HepG2 (cell line): ENCODE data around the gene TMEM131. TPM values are rescaled to one million over a fixed set of nuclear protein-coding genes. Genes with fewer than 3 reads are reported as not detected.

Experiments
- ADNP ChIP-seq: sonication (generic); formaldehyde crosslinking; IDR thresholded peaks from 2 replicates; pipeline ENCODE4 v1.4.0; 2020; ENCODE audit warnings: missing genetic modification reagents
- ATF1 ChIP-seq: IDR thresholded peaks from 2 replicates; pipeline ENCODE4 v1.6.1; 2016; ENCODE audit warnings: mild to moderate bottlenecking, control low read depth
- CREB3 ChIP-seq: sonication (generic); formaldehyde crosslinking; IDR thresholded peaks from 2 replicates; pipeline ENCODE4 v1.5.0; 2020; ENCODE audit warnings: missing genetic modification reagents
- ETV6 ChIP-seq: sonication (generic); formaldehyde crosslinking; conservative IDR thresholded peaks from 2 replicates; pipeline ENCODE4 v1.4.0; 2020; ENCODE audit warnings: missing genetic modification reagents
- ISL2 ChIP-seq: sonication (generic); formaldehyde crosslinking; IDR thresholded peaks from 2 replicates; pipeline ENCODE4 v1.5.0; 2020; ENCODE audit warnings: missing genetic modification reagents
- JUNB ChIP-seq: sonication (generic); formaldehyde crosslinking; IDR thresholded peaks from 2 replicates; pipeline ENCODE4 v1.8.0; 2022; ENCODE audit warnings: missing genetic modification reagents, mild to moderate bottlenecking, borderline replicate concordance
- NBN ChIP-seq: fragments of 450-650 bp; conservative IDR thresholded peaks from 2 replicates; pipeline ENCODE4 v1.6.1; 2017
- SCMH1 ChIP-seq: sonication (generic); formaldehyde crosslinking; IDR thresholded peaks from 2 replicates; pipeline ENCODE4 v1.9.0; 2021; ENCODE audit warnings: missing genetic modification reagents, mild to moderate bottlenecking, borderline replicate concordance
- SIN3A ChIP-seq: IDR thresholded peaks from 2 replicates; pipeline ENCODE4 v1.6.1; 2011; ENCODE audit warnings: low read depth, mild to moderate bottlenecking, control low read depth, low read length, borderline replicate concordance
- YEATS2 ChIP-seq: sonication (generic); formaldehyde crosslinking; IDR thresholded peaks from 2 replicates; pipeline ENCODE4 v1.4.0; 2020; ENCODE audit warnings: missing genetic modification reagents, borderline replicate concordance
- ZBTB21 ChIP-seq: sonication (generic); formaldehyde crosslinking; IDR thresholded peaks from 2 replicates; pipeline ENCODE4 v1.4.0; 2020; ENCODE audit warnings: missing genetic modification reagents
- ZNF180 ChIP-seq: sonication (generic); formaldehyde crosslinking; IDR thresholded peaks from 2 replicates; pipeline ENCODE4 v1.4.0; 2020; ENCODE audit warnings: low read depth, missing genetic modification reagents, borderline replicate concordance
- ZNF496 ChIP-seq: sonication (generic); formaldehyde crosslinking; IDR thresholded peaks from 2 replicates; pipeline ENCODE4 v1.8.1; 2023; ENCODE audit warnings: mild to moderate bottlenecking, moderate library complexity, missing genetic modification reagents; ENCODE audit not compliant: insufficient replicate concordance
- ZNF720 ChIP-seq: sonication (generic); formaldehyde crosslinking; IDR thresholded peaks from 2 replicates; pipeline ENCODE4 v1.4.0; 2020; ENCODE audit warnings: missing genetic modification reagents
- ZNF777 ChIP-seq: sonication (generic); formaldehyde crosslinking; IDR thresholded peaks from 2 replicates; pipeline ENCODE4 v1.4.0; 2020; ENCODE audit warnings: missing genetic modification reagents
- ZNF83 ChIP-seq: sonication (generic); formaldehyde crosslinking; IDR thresholded peaks from 2 replicates; pipeline ENCODE4 v1.4.0; 2020; ENCODE audit warnings: missing genetic modification reagents, mild to moderate bottlenecking, borderline replicate concordance
- polyA plus RNA-seq, 8 experiments: library from polyadenylated mRNA; depleted of rRNA in 3 of 8; stranded (reverse) in 7 of 8; unstranded in 1 of 8; fragments of >200 nt; fragmentation: Illumina TruSeq in 4 of 8; extraction: Trizol in 4 of 8; gene quantifications; 2 replicates each; pipeline versions ENCODE4 v1.2.1 to v1.2.3, GENCODE V29; 2011 to 2016; ENCODE audit warnings: low read depth in 4 of 8, missing spikeins in 1 of 8, mixed read lengths in 1 of 8; ENCODE audit not compliant: insufficient read depth in 1 of 8
- total RNA-seq, 5 experiments: library from RNA; depleted of rRNA; stranded (reverse); fragments of >200 nt; fragmentation: Illumina TruSeq; extraction: Trizol; gene quantifications; 2 replicates each; pipeline ENCODE4 v1.2.3, GENCODE V29; 2016; ENCODE audit warnings: low read depth in 1 of 5
- TF ChIP-seq, protein P1 (sequence below): IDR thresholded peaks from 2 replicates; pipeline ENCODE4 v1.6.1; 2016
- TF ChIP-seq, protein P2 (sequence below), 2 experiments: fragments of 450-650 bp in 1 of 2; sonication (generic) in 1 of 2; formaldehyde crosslinking; IDR thresholded peaks; 2 replicates each; pipeline versions ENCODE4 v1.5.0 to v1.8.0; 2020 to 2022; ENCODE audit warnings: mild to moderate bottlenecking in 1 of 2, missing genetic modification reagents in 1 of 2
- TF ChIP-seq, protein P3 (sequence below): sonication (generic); formaldehyde crosslinking; IDR thresholded peaks from 2 replicates; pipeline ENCODE4 v1.4.0; 2020; ENCODE audit warnings: missing genetic modification reagents; ENCODE audit errors: not compliant biosample characterization
- TF ChIP-seq, protein P4 (sequence below): sonication (generic); formaldehyde crosslinking; conservative IDR thresholded peaks from 2 replicates; pipeline ENCODE4 v1.8.1; 2023; ENCODE audit warnings: missing genetic modification reagents

The TMEM131 gene
- total and polyA plus RNA-seq, 2 of the 13 experiments (the other 11 are each of a cell fraction or from before 2014, with no cell fraction given), result 17.9 to 19.5 TPM

DNA sequence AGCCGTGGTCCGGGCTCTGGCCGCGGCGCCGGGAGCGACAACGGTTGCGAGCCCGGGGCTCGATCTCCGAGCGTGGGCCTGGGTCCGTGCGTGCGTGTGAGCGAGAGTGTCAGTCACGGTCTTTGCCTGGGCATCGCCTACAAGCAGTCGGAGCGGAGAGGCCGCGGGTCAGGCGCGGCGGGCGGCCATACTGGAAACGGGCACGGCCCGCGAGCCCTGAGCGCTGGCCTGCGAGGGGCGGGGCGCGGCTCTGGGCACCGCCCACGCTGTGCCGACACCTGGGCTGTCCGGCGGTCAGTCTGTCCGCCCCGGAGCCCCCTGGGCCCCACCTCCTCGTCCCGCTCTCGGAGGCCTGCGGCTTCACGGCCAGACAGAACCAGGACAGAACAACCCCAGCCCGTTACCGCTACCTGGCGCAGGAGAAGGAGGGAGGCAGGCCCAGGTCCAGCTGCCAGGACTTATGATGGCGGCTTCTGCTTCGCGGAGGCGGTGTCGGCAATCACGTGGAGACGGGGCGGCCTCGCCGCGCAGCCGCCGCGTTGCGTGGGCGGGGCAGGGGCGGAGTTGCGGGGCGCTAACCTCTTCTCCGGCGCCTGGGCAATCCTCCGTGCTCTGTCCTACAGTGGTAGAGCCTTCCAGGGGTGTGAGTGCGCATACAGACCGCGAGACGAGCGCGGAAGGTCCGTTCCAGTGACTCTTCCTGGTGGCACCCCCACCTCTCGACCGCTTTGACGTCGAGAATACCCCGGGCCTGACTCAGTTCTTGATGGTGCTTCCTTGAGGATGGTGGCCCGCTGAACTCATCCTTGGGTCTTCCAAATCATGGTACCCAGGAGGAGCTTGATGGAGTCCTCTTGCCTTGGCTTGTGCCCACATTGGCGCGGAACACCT is at the start of gene TMEM131 (continued):
- TF ChIP-seq, protein P1, sequence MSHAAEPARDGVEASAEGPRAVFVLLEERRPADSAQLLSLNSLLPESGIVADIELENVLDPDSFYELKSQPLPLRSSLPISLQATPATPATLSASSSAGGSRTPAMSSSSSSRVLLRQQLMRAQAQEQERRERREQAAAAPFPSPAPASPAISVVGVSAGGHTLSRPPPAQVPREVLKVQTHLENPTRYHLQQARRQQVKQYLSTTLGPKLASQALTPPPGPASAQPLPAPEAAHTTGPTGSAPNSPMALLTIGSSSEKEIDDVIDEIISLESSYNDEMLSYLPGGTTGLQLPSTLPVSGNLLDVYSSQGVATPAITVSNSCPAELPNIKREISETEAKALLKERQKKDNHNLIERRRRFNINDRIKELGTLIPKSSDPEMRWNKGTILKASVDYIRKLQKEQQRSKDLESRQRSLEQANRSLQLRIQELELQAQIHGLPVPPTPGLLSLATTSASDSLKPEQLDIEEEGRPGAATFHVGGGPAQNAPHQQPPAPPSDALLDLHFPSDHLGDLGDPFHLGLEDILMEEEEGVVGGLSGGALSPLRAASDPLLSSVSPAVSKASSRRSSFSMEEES (CRISPR knock-in tag), result peak; percentile 96
- TF ChIP-seq SIN3A, result peak; percentile 33; the same call in 1 of the 2 replicates
- no peak for TF ChIP-seq ZNF720 (CRISPR knock-in tag)
- peak; percentile 20; the same call in 1 of the 2 replicates for TF ChIP-seq ETV6 (CRISPR knock-in tag)
- TF ChIP-seq YEATS2 (CRISPR knock-in tag), result peak; percentile 94
- TF ChIP-seq JUNB (CRISPR knock-in tag), result no peak
- TF ChIP-seq ZNF496 (CRISPR knock-in tag), result no peak
- TF ChIP-seq, protein P2, sequence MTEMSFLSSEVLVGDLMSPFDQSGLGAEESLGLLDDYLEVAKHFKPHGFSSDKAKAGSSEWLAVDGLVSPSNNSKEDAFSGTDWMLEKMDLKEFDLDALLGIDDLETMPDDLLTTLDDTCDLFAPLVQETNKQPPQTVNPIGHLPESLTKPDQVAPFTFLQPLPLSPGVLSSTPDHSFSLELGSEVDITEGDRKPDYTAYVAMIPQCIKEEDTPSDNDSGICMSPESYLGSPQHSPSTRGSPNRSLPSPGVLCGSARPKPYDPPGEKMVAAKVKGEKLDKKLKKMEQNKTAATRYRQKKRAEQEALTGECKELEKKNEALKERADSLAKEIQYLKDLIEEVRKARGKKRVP (CRISPR knock-in tag; IDR thresholded peaks at IDR 0.05), result peak in 1 of 2 experiments; percentile 58; a peak in 1 of 4 replicates
- TF ChIP-seq ZNF83 (CRISPR knock-in tag), result 0 out of 2 replicates have a peak, but pooled peaks have one; percentile 45
- TF ChIP-seq ATF1 (CRISPR knock-in tag), result peak; percentile 76
- TF ChIP-seq ZBTB21 (CRISPR knock-in tag), result no peak
- TF ChIP-seq, protein P3, sequence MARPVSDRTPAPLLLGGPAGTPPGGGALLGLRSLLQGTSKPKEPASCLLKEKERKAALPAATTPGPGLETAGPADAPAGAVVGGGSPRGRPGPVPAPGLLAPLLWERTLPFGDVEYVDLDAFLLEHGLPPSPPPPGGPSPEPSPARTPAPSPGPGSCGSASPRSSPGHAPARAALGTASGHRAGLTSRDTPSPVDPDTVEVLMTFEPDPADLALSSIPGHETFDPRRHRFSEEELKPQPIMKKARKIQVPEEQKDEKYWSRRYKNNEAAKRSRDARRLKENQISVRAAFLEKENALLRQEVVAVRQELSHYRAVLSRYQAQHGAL (CRISPR knock-in tag), result peak; percentile 31
- TF ChIP-seq ZNF777 (CRISPR knock-in tag), result peak; percentile 51; the same call in 1 of the 2 replicates
- no peak for TF ChIP-seq ZNF180 (CRISPR knock-in tag)
- peak; percentile 79 for TF ChIP-seq ISL2 (CRISPR knock-in tag)
- peak; percentile 15; the same call in 1 of the 2 replicates for TF ChIP-seq CREB3
- no peak for TF ChIP-seq NBN
- no peak for TF ChIP-seq ADNP (CRISPR knock-in tag)
- TF ChIP-seq, protein P4, sequence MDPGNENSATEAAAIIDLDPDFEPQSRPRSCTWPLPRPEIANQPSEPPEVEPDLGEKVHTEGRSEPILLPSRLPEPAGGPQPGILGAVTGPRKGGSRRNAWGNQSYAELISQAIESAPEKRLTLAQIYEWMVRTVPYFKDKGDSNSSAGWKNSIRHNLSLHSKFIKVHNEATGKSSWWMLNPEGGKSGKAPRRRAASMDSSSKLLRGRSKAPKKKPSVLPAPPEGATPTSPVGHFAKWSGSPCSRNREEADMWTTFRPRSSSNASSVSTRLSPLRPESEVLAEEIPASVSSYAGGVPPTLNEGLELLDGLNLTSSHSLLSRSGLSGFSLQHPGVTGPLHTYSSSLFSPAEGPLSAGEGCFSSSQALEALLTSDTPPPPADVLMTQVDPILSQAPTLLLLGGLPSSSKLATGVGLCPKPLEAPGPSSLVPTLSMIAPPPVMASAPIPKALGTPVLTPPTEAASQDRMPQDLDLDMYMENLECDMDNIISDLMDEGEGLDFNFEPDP (CRISPR knock-in tag), result 0 out of 2 replicates have a peak, but pooled peaks have one; percentile 80
- TF ChIP-seq SCMH1 (CRISPR knock-in tag), result no peak
